SKM-1 treated with dmso at 0.1 percent for 144 hours (cell line): ENCODE measurements around the gene ADCY3.

Experiments used
- DNase-seq: peaks from one replicate; lab custom pipeline; 2025; ENCODE audit not compliant: unreplicated experiment; lab: John Stamatoyannopoulos, UW

Gene ADCY3

GRCh38 chr2:24832931-24833701 lies 86.9 kb downstream of the ADCY3 start:
- DNase-seq: no peak

- no peak for DNase-seq
Measured at GRCh38 chr2:24832521-24832920, 87.5 kb downstream of the ADCY3 start.

GRCh38 chr2:24832073-24832461 lies 88.0 kb downstream of the ADCY3 start:
- no peak for DNase-seq

- no peak for DNase-seq
Measured at GRCh38 chr2:24831221-24832072, 88.6 kb downstream of the ADCY3 start.

- no peak for DNase-seq
Measured at GRCh38 chr2:24830786-24831185, 89.3 kb downstream of the ADCY3 start.

- no peak for DNase-seq
Measured at GRCh38 chr2:24830351-24830750, 89.7 kb downstream of the ADCY3 start.

- DNase-seq: no peak
Measured at GRCh38 chr2:24828238-24828996, 91.6 kb downstream of the ADCY3 start.

GRCh38 chr2:24827321-24828237 lies 92.5 kb downstream of the ADCY3 start:
- DNase-seq: peak; percentile 46

GRCh38 chr2:24826773-24827145 lies 93.3 kb downstream of the ADCY3 start:
- DNase-seq: no peak

GRCh38 chr2:24825883-24826772 lies 93.9 kb downstream of the ADCY3 start:
- no peak for DNase-seq

- peak; percentile 3 for DNase-seq
Measured at GRCh38 chr2:24824966-24825882, 94.8 kb downstream of the ADCY3 start.

- no peak for DNase-seq
Measured at GRCh38 chr2:24824071-24824588, 95.9 kb downstream of the ADCY3 start.

GRCh38 chr2:24822049-24822706 lies 97.9 kb downstream of the ADCY3 start:
- no peak for DNase-seq

- no peak for DNase-seq
Measured at GRCh38 chr2:24821433-24821891, 98.6 kb downstream of the ADCY3 start.

GRCh38 chr2:24820598-24821432 lies 99.2 kb downstream of the ADCY3 start:
- DNase-seq: no peak

- no peak for DNase-seq
Measured at GRCh38 chr2:24820175-24820513, 99.9 kb downstream of the ADCY3 start.
